ENCODE measurements around the gene PQBP1. TPM values are rescaled to one million over a fixed set of nuclear protein-coding genes. Genes with fewer than 3 reads are reported as not detected.

PQBP1 gene
- total RNA-seq, 1 donor from 2014 or later, result 67.5 TPM

- intact Hi-C loops (cut with DNase I), result no loop called here
- Histone ChIP-seq H3K4me3 (peak within 1 kb of the TSS; percentile 57 to 60), H3K4me1 (peaks cover 11% of the 10 kb centered on the region), H3K9me3 (no peaks in the 10 kb centered on the region), H3K27me3 (no peaks in the 10 kb centered on the region), H3K36me3 (no peaks in the 10 kb centered on the region), H3K27ac (peak within 1 kb of the TSS; percentile 65)
- TF ChIP-seq POLR2AphosphoS5 (IDR thresholded peaks at IDR 0.05; ENCODE audit: insufficient read depth in 1 of 2, low read depth in 1 of 2) (peak; percentile 22 to 85), POLR2A (IDR thresholded peaks at IDR 0.05) (peak in 1 of 2 donors; percentile 48), CTCF (IDR thresholded peaks at IDR 0.05) (no peak)
- no peak for DNase-seq (ENCODE audit: extremely low spot score in 2 of 2)
Measured at GRCh38 chrX:48911412-48912182, 13.9 kb downstream of the PQBP1 start, which contains the start of gene SLC35A2. SLC35A2 (minus strand) TSS chrX:48911646; CDS start chrX:48911636, 10 bp downstream.

GRCh38 chrX:48913605-48914366 lies 16.1 kb downstream of the PQBP1 start:
- Histone ChIP-seq H3K36me3 (no peaks in the 10 kb centered on the region), H3K4me1 (peaks cover 11% of the 10 kb centered on the region), H3K4me3 (no peak overlapping the region), H3K27me3 (no peaks in the 10 kb centered on the region), H3K9me3 (no peaks in the 10 kb centered on the region), H3K27ac (no peak overlapping the region)
- DNase-seq (ENCODE audit: extremely low spot score in 2 of 2), result no peak
- intact Hi-C loops (cut with DNase I), result no loop called here
- TF ChIP-seq CTCF (IDR thresholded peaks at IDR 0.05) (no peak), POLR2AphosphoS5 (IDR thresholded peaks at IDR 0.05; ENCODE audit: insufficient read depth in 1 of 2, low read depth in 1 of 2) (no peak), POLR2A (IDR thresholded peaks at IDR 0.05) (no peak)

GRCh38 chrX:48914593-48915493 lies 17.1 kb downstream of the PQBP1 start:
- H3K4me3 ChIP-seq, result no peak overlapping the region
- H3K27ac ChIP-seq, result no peak overlapping the region
- intact Hi-C loops (cut with DNase I), result no loop called here

More at GRCh38 chrX:48914593-48915493, 17.1 kb downstream of the PQBP1 start:
- no peak for DNase-seq (ENCODE audit: extremely low spot score in 2 of 2)
- H3K9me3 ChIP-seq, result no peaks in the 10 kb centered on the region
- no peaks in the 10 kb centered on the region for H3K36me3 ChIP-seq
- TF ChIP-seq POLR2A (IDR thresholded peaks at IDR 0.05) (no peak), CTCF (IDR thresholded peaks at IDR 0.05) (no peak), POLR2AphosphoS5 (IDR thresholded peaks at IDR 0.05; ENCODE audit: insufficient read depth in 1 of 2, low read depth in 1 of 2) (no peak)
- H3K27me3 ChIP-seq, result no peaks in the 10 kb centered on the region
- H3K4me1 ChIP-seq, result peaks cover 15% of the 10 kb centered on the region

Measured in vagina (tissue), 2 donors.